Esophagus muscularis mucosa (tissue), 4 donors: Measurements from ENCODE around the gene DOCK4. TPM values are rescaled to one million over a fixed set of nuclear protein-coding genes. Genes with fewer than 3 reads are reported as not detected.

Experiments
- DNase-seq: peaks from one replicate; pipeline ENCODE4 v3.0.0-alpha.2; 2017; ENCODE audit errors: extremely low spot score
- H3K27ac ChIP-seq, 4 donors: fragments of 200-600 bp; sonication (generic); replicated peaks in 1 of 4; 1 replicate in 3 of 4; 2 replicates in 1 of 4; pipeline ENCODE4 v1.5.1; 2016 to 2019; ENCODE audit warnings: mild to moderate bottlenecking in 1 of 4
- H3K27me3 ChIP-seq, 4 donors: fragments of 200-600 bp; sonication (generic); one replicate each; pipeline versions ENCODE4 v1.5.1 to v1.6.0; 2016 to 2019
- H3K36me3 ChIP-seq, 4 donors: fragments of 200-600 bp; sonication (generic); one replicate each; pipeline ENCODE4 v1.5.1; 2016 to 2019
- H3K4me1 ChIP-seq, 4 donors: fragments of 200-600 bp; sonication (generic); one replicate each; pipeline ENCODE4 v1.5.1; 2016 to 2019
- H3K4me3 ChIP-seq, 4 donors: fragments of 200-600 bp; sonication (generic); 1 replicate in 2 of 4; 2 replicates in 2 of 4; pipeline ENCODE4 v1.5.1; 2016 to 2019; ENCODE audit warnings: mild to moderate bottlenecking in 4 of 4, moderate library complexity in 1 of 4
- H3K9me3 ChIP-seq, 4 donors: fragments of 200-600 bp; sonication (generic); 1 replicate in 3 of 4; 2 replicates in 1 of 4; pipeline ENCODE4 v1.5.1; 2016 to 2019
- EP300 ChIP-seq: sonication (generic); formaldehyde crosslinking; IDR thresholded peaks from one replicate; pipeline ENCODE4 v1.6.1; 2017; ENCODE audit warnings: antibody characterized with exemption
- POLR2A ChIP-seq: fragments of 450-650 bp; IDR thresholded peaks from one replicate; pipeline ENCODE4 v1.6.1; 2017; ENCODE audit warnings: antibody characterized with exemption, moderate library complexity, mild to moderate bottlenecking, low read depth
- POLR2AphosphoS5 ChIP-seq, 2 donors: sonication (generic); formaldehyde crosslinking; IDR thresholded peaks; one replicate each; pipeline ENCODE4 v1.6.1; 2017; ENCODE audit warnings: antibody characterized with exemption in 2 of 2
- WGBS: methylation state at CpG from one replicate; pipeline ENCODE4 v1.1.5; 2018; 5-methylcytosine and 5-hydroxymethylcytosine counted together
- intact Hi-C: fragments of 100-400 bp; cut with DNase I; formaldehyde crosslinking; loops from one replicate; pipeline ENCODE4 v1.15.1; 2023
- total RNA-seq, 4 donors: library from RNA; depleted of rRNA; stranded (reverse); fragments of >200 nt; gene quantifications; one replicate each; pipeline versions ENCODE4 v1.1.0 to v1.2.1, GENCODE V29; 2016
- TF ChIP-seq, protein P1 (sequence below), 3 experiments: fragments of 200-600 bp in 2 of 3; fragments of 450-650 bp in 1 of 3; sonication (generic) in 2 of 3; IDR thresholded peaks; one replicate each; pipeline ENCODE4 v1.5.1; 2017 to 2019; ENCODE audit warnings: antibody characterized with exemption in 3 of 3, mild to moderate bottlenecking in 2 of 3, moderate library complexity in 1 of 3

DOCK4 gene
- total RNA-seq, 4 donors from 2014 or later = 14.0 to 25.3 (median 18.8) TPM

DNA sequence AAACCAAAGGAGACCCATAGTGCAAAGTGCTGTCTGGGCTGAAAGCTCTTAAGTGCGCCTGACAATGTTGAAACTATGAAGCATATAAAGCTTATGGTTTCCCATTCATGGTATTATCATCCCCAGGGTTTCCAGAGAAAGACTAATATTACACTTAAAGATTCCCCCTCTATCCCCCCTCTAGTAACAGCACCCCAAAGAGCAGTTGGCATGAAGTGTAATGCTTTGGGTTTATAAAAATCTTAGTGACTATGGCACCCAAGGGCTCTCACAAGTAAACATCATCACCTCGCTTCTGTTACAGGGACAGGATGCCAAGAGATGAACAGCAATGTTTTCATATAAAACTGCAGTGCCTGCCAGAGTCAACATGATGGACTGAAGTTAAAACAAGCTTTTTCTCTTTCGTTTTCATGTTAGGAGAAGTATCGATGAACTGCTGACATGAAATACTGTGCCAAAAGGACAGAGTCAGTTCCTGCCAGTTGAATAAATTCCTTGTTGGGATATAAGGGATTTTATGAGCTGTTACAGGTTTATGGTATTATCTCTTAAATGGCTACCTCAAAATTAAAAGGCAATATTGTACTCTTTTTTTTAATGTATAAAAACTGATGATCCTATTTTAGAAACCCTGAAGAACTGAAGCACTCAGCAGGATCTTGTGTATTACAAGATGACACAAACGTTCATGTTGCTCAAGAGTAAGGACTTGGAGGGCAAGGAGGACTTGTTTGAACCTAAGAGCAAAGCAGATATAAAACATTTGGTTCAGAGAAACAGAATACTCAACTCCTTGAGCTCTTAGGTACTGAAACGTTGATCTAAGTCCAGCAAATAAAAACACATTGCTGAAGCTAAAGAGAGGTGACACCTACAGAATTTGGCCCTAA lies 440.2 kb downstream of the DOCK4 start:
- intact Hi-C loops = loop anchor here (10.0 kb wide), 1 partner anchor 99 kb away; no protein-coding TSS in a partner anchor
- Histone ChIP-seq H3K4me3 (no peak overlapping the region), H3K27me3 (no peaks in the 10 kb centered on the region), H3K4me1 (peaks cover 0 to 13% (median 4%) of the 10 kb centered on the region in 4 donors), H3K36me3 (peaks cover 0 to 23% (median 8%) of the 10 kb centered on the region in 4 donors), H3K9me3 (no peaks in the 10 kb centered on the region), H3K27ac (peak overlapping the region in 2 of 4 donors; percentile 1 to 21)
- no peak for TF ChIP-seq POLR2A
- TF ChIP-seq POLR2AphosphoS5 (IDR thresholded peaks at IDR 0.05) = no peak
- TF ChIP-seq, protein P1, sequence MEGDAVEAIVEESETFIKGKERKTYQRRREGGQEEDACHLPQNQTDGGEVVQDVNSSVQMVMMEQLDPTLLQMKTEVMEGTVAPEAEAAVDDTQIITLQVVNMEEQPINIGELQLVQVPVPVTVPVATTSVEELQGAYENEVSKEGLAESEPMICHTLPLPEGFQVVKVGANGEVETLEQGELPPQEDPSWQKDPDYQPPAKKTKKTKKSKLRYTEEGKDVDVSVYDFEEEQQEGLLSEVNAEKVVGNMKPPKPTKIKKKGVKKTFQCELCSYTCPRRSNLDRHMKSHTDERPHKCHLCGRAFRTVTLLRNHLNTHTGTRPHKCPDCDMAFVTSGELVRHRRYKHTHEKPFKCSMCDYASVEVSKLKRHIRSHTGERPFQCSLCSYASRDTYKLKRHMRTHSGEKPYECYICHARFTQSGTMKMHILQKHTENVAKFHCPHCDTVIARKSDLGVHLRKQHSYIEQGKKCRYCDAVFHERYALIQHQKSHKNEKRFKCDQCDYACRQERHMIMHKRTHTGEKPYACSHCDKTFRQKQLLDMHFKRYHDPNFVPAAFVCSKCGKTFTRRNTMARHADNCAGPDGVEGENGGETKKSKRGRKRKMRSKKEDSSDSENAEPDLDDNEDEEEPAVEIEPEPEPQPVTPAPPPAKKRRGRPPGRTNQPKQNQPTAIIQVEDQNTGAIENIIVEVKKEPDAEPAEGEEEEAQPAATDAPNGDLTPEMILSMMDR (IDR thresholded peaks at IDR 0.05) = no peak
- no peak for TF ChIP-seq EP300
- no peak for DNase-seq
- WGBS = 41% methylated on average over 6 of the region's 6 CpGs

DNA sequence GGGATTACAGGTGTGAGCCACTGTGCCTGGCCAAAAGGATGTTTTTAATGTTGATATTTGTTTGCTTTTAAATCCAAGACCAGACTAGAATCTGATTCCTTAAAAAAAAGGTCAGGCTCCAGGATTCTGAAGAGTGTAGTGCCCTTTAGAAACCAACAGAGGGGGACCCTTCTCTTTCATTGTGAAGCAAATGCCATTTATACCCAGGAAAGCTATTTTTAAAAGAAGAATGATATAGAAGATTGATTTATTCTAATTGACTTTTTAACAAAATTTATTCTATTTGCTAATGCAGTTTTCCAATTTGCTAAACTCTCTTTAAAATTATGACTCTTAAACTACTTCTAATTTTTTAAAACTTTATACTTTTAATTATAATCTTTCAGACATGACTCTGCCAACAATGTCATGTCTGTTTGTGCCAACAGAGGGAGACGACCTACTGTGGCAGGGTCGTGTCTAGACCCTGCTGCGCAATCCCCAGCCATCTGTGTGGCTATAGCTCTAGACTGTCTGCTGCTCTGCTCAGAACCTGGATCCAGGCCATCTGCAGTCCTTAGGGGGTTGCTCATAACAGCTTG lies 442.9 kb downstream of the DOCK4 start:
- TF ChIP-seq POLR2A = no peak
- TF ChIP-seq, protein P1 (IDR thresholded peaks at IDR 0.05) = peak; percentile 44 to 59 (median 50)
- TF ChIP-seq EP300 = no peak
- intact Hi-C loops = loop anchor here (10.0 kb wide), 1 partner anchor 101 kb away; no protein-coding TSS in a partner anchor
- Histone ChIP-seq H3K36me3 (peaks cover 0 to 21% (median 12%) of the 10 kb centered on the region in 4 donors), H3K4me3 (no peak overlapping the region), H3K27ac (no peak overlapping the region), H3K9me3 (no peaks in the 10 kb centered on the region), H3K27me3 (no peaks in the 10 kb centered on the region), H3K4me1 (peaks cover 0 to 13% (median 4%) of the 10 kb centered on the region in 4 donors)
- DNase-seq = no peak
- 27% methylated on average over 3 of the region's 3 CpGs for WGBS

DNA sequence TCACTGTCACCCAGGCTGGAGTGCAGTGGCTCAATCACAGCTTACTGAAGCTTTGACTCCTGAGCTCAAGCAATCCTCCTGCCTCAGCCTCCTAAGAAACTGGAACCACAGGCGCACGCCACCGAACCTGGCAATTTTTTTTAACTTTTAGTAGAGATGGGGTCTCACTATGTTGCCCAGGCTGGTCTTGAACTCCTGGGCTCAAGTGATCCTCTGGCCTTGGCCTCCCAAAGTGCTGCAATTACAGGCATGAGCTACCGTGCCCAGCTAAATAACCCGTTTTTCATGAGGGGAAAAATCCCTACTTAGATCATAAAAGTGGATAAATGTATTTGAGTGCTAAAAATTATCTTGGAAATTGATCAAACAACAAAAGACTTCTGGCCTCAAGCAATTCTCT lies 443.4 kb downstream of the DOCK4 start:
- no peak overlapping the region for H3K27ac ChIP-seq
- DNase-seq = no peak
- TF ChIP-seq, protein P1 (IDR thresholded peaks at IDR 0.05) = no peak
- no peak for TF ChIP-seq POLR2AphosphoS5 (IDR thresholded peaks at IDR 0.05)
- no peak for TF ChIP-seq EP300
- TF ChIP-seq POLR2A = no peak
- no peaks in the 10 kb centered on the region for H3K27me3 ChIP-seq
- H3K4me3 ChIP-seq = no peak overlapping the region
- H3K36me3 ChIP-seq = peaks cover 0 to 24% (median 11%) of the 10 kb centered on the region in 4 donors
- 91% methylated on average over 4 of the region's 5 CpGs for WGBS
- H3K4me1 ChIP-seq = peaks cover 0 to 13% (median 4%) of the 10 kb centered on the region in 4 donors
- H3K9me3 ChIP-seq = no peaks in the 10 kb centered on the region
- intact Hi-C loops = loop anchor here (10.0 kb wide), 1 partner anchor 102 kb away; no protein-coding TSS in a partner anchor

DNA sequence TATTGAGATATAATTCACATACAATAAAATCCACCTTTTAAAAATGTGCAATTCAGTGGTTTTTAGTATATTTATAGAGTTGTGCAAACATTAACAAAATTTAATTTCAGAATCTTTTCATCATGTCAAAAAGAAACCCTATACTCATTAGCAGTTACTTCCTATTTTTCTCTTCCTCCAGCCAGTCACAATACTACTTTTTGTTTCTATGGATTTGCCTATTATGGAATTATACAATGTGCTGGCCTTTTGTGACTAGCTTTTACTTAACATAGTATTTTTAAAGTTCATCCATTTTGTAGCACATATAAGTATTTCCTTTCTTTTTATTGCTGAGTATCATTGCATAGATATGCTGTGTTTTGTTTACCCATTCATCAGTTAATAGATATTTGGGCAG lies 444.0 kb downstream of the DOCK4 start:
- Histone ChIP-seq H3K4me1 (peaks cover 0 to 13% (median 4%) of the 10 kb centered on the region in 4 donors), H3K27me3 (no peaks in the 10 kb centered on the region), H3K27ac (no peak overlapping the region), H3K4me3 (no peak overlapping the region), H3K9me3 (no peaks in the 10 kb centered on the region), H3K36me3 (peaks cover 0 to 29% (median 11%) of the 10 kb centered on the region in 4 donors)
- DNase-seq = no peak
- no peak for TF ChIP-seq POLR2AphosphoS5 (IDR thresholded peaks at IDR 0.05)
- no peak for TF ChIP-seq EP300
- TF ChIP-seq POLR2A = no peak
- TF ChIP-seq, protein P1 (IDR thresholded peaks at IDR 0.05) = no peak
- intact Hi-C loops = loop anchor here (10.0 kb wide), 1 partner anchor 103 kb away; no protein-coding TSS in a partner anchor
